Measurements from ENCODE around the gene BIVM.

- no peak for TF ChIP-seq CTCF (IDR thresholded peaks at IDR 0.05)
- TF ChIP-seq POLR2AphosphoS5 (IDR thresholded peaks at IDR 0.05): no peak
- TF ChIP-seq POLR2A (IDR thresholded peaks at IDR 0.05): no peak
Measured at GRCh38 chr13:102825400-102825799, 26.5 kb downstream of the BIVM start.

Measured in breast epithelium (tissue), 3 donors.